OCI-LY3 (cell line): ENCODE results near the gene CAMTA1.

Source experiments
- H2AFZ ChIP-seq: fragments of 200-600, 300-600 bp; shearing (Covaris generic); 2 replicates; pipeline ENCODE4 v1.6.0; 2014; ENCODE audit warnings: antibody characterized with exemption, low read depth, low read length
- H3K27ac ChIP-seq: fragments of 200-600, 300-600 bp; sonication (generic); 2 replicates; pipeline ENCODE4 v1.5.1; 2014; ENCODE audit warnings: mild to moderate bottlenecking, low read length, moderate library complexity, mixed read lengths
- H3K27me3 ChIP-seq: fragments of 200-600, 300-600 bp; sonication (generic); 2 replicates; pipeline ENCODE4 v1.6.1; 2014; ENCODE audit warnings: low read depth, low read length, mixed read lengths
- H3K36me3 ChIP-seq: fragments of 200-600, 300-600 bp; sonication (generic); replicated peaks from 2 replicates; pipeline ENCODE3; 2014; ENCODE audit warnings: low read depth, low read length, mixed read lengths
- H3K4me1 ChIP-seq: fragments of 300-600, 200-600 bp; sonication (generic); 2 replicates; pipeline ENCODE4 v1.6.1; 2014; ENCODE audit warnings: low read length, mixed read lengths
- H3K4me2 ChIP-seq: fragments of 200-600, 300-600 bp; sonication (generic); 2 replicates; pipeline ENCODE4 v1.6.1; 2014; ENCODE audit warnings: low read length, mixed read lengths
- H3K4me3 ChIP-seq: fragments of 300-600, 200-600 bp; sonication (generic); 2 replicates; pipeline ENCODE4 v1.5.1; 2014; ENCODE audit warnings: antibody characterized with exemption, mild to moderate bottlenecking, low read length, moderate library complexity
- H3K79me2 ChIP-seq: fragments of 300-600, 200-600 bp; shearing (Covaris generic); 2 replicates; pipeline ENCODE4 v1.6.1; 2014; ENCODE audit warnings: mild to moderate bottlenecking, low read length, mixed read lengths
- H3K9ac ChIP-seq: fragments of 300-600, 200-600 bp; shearing (Covaris generic); 2 replicates; pipeline ENCODE4 v1.6.0; 2014; ENCODE audit warnings: mild to moderate bottlenecking, low read length, moderate library complexity
- H3K9me3 ChIP-seq: fragments of 200-600, 300-600 bp; shearing (Covaris generic); 2 replicates; pipeline ENCODE4 v1.6.1; 2014; ENCODE audit warnings: low read length, mixed read lengths; ENCODE audit not compliant: insufficient read depth
- H4K20me1 ChIP-seq: fragments of 200-600, 300-600 bp; sonication (generic); 2 replicates; pipeline ENCODE4 v1.6.1; 2016; ENCODE audit warnings: low read length, mixed read lengths; ENCODE audit not compliant: insufficient read depth
- EZH2phosphoT487 ChIP-seq: fragments of 200-600 bp; shearing (Covaris generic); IDR thresholded peaks from 2 replicates; pipeline ENCODE4 v1.6.1; 2018; ENCODE audit warnings: antibody characterized with exemption, mixed run types, low read depth
- TF ChIP-seq, protein P1 (sequence below): fragments of 200-600, 300-600 bp; sonication (generic); IDR thresholded peaks from 2 replicates; pipeline ENCODE4 v1.5.1; 2014; ENCODE audit warnings: antibody characterized with exemption, low read length, low read depth

The CAMTA1 gene

DNA sequence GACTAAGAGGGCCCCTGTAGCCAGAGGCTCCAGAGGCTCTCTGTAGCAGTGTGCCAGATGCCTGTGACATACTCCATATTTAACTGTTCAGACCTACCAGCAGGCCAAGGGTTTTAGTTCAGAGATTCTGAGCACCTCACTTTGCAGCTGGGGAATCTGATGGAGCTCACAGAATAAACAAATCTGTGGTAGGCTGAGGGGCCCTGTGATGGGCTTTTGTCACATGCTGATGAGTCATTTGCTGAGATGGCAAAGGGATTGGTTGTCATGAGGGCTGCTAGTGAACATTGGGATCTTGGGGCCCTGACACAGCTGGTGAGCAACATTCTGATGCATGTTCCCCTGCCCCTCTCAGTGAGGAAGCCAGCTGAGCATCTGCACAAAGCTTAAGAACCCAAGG is 482.2 kb downstream of the CAMTA1 start:
- H3K4me2 ChIP-seq, result peak overlapping the region; percentile 66
- peaks cover 71% of the 10 kb centered on the region for H3K4me1 ChIP-seq
- no peak overlapping the region for H3K4me3 ChIP-seq
- peak overlapping the region; percentile 50; the same call in 1 of the 2 replicates for H3K9ac ChIP-seq
- TF ChIP-seq EZH2phosphoT487, result no peak
- TF ChIP-seq, protein P1, sequence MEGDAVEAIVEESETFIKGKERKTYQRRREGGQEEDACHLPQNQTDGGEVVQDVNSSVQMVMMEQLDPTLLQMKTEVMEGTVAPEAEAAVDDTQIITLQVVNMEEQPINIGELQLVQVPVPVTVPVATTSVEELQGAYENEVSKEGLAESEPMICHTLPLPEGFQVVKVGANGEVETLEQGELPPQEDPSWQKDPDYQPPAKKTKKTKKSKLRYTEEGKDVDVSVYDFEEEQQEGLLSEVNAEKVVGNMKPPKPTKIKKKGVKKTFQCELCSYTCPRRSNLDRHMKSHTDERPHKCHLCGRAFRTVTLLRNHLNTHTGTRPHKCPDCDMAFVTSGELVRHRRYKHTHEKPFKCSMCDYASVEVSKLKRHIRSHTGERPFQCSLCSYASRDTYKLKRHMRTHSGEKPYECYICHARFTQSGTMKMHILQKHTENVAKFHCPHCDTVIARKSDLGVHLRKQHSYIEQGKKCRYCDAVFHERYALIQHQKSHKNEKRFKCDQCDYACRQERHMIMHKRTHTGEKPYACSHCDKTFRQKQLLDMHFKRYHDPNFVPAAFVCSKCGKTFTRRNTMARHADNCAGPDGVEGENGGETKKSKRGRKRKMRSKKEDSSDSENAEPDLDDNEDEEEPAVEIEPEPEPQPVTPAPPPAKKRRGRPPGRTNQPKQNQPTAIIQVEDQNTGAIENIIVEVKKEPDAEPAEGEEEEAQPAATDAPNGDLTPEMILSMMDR, result no peak
- no peak overlapping the region for H2AFZ ChIP-seq
- no peaks in the 10 kb centered on the region for H4K20me1 ChIP-seq
- peaks cover 8% of the 10 kb centered on the region; the same call in 1 of the 2 replicates for H3K9me3 ChIP-seq
- no peaks in the 10 kb centered on the region for H3K27me3 ChIP-seq
- peaks cover 10% of the 10 kb centered on the region for H3K36me3 ChIP-seq
- H3K27ac ChIP-seq, result peak overlapping the region; percentile 93
- H3K79me2 ChIP-seq, result no peaks in the 10 kb centered on the region

DNA sequence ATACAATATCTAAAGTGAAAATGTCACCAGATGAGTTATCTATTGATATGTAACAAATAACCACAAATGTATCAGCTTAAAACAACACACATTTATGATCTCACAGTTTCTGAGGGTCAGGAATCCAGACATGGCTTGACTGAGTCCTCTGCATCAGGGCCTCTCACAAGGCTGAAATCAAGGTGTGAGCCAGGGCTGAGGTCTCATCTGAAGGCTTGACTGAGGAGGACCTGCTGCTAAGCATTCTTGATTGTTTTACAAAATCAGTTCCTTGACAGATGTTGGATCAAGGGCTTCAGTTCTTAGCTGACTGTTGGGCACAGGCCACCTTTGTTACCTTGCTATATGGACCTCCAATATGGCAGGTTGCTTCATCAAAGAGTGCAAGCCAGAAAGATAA is 483.7 kb downstream of the CAMTA1 start:
- no peak overlapping the region for H3K9ac ChIP-seq
- H3K4me2 ChIP-seq, result no peak overlapping the region
- H3K4me3 ChIP-seq, result no peak overlapping the region
- H3K79me2 ChIP-seq, result no peaks in the 10 kb centered on the region
- no peak overlapping the region for H2AFZ ChIP-seq
- no peaks in the 10 kb centered on the region for H4K20me1 ChIP-seq
- no peaks in the 10 kb centered on the region for H3K27me3 ChIP-seq
- peaks cover 56% of the 10 kb centered on the region for H3K4me1 ChIP-seq
- H3K27ac ChIP-seq, result peak overlapping the region; percentile 93
- peaks cover 10% of the 10 kb centered on the region for H3K36me3 ChIP-seq
- peaks cover 8% of the 10 kb centered on the region; the same call in 1 of the 2 replicates for H3K9me3 ChIP-seq
- TF ChIP-seq, protein P1, result no peak
- TF ChIP-seq EZH2phosphoT487, result no peak

- Histone ChIP-seq H2AFZ (no peak overlapping the region), H3K9ac (no peak overlapping the region), H3K9me3 (peaks cover 8% of the 10 kb centered on the region; the same call in 1 of the 2 replicates), H3K79me2 (no peaks in the 10 kb centered on the region), H4K20me1 (no peaks in the 10 kb centered on the region), H3K4me2 (no peak overlapping the region), H3K36me3 (peaks cover 10% of the 10 kb centered on the region), H3K27ac (no peak overlapping the region), H3K4me3 (no peak overlapping the region), H3K27me3 (no peaks in the 10 kb centered on the region), H3K4me1 (peaks cover 51% of the 10 kb centered on the region)
- TF ChIP-seq EZH2phosphoT487, result no peak
- TF ChIP-seq, protein P1, result no peak
These were observed 484.3 kb downstream of the CAMTA1 start for GRCh38 chr1:7269525-7269924.

DNA sequence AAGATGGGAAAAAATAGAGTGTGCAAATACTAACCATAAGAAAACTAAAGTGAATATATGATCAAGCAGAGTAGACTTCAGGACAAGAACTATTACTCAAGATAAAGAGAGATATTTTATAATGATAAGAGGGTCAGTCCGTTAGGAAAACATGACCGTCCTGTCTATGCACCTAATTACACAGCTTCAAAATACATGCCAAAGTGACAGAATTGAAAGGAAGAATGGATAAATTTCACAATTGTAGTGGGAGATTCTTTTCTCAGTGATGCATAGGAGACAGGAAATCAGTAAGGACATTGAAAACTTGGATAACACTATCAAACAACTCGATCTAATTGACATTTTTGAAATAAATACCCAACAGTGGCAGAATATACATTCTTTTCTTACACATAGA is 489.0 kb downstream of the CAMTA1 start:
- no peaks in the 10 kb centered on the region for H3K79me2 ChIP-seq
- H3K4me1 ChIP-seq, result peaks cover 9% of the 10 kb centered on the region
- TF ChIP-seq, protein P1, result no peak
- no peak for TF ChIP-seq EZH2phosphoT487
- no peak overlapping the region for H3K27ac ChIP-seq
- H3K9me3 ChIP-seq, result peaks cover 8% of the 10 kb centered on the region
- no peak overlapping the region for H3K4me3 ChIP-seq
- no peaks in the 10 kb centered on the region for H3K27me3 ChIP-seq
- H4K20me1 ChIP-seq, result no peaks in the 10 kb centered on the region
- H3K9ac ChIP-seq, result no peak overlapping the region
- H3K4me2 ChIP-seq, result no peak overlapping the region
- H3K36me3 ChIP-seq, result peaks cover 6% of the 10 kb centered on the region
- no peak overlapping the region for H2AFZ ChIP-seq
